ENCODE results near the gene ESR1.

ESR1 gene

DNA sequence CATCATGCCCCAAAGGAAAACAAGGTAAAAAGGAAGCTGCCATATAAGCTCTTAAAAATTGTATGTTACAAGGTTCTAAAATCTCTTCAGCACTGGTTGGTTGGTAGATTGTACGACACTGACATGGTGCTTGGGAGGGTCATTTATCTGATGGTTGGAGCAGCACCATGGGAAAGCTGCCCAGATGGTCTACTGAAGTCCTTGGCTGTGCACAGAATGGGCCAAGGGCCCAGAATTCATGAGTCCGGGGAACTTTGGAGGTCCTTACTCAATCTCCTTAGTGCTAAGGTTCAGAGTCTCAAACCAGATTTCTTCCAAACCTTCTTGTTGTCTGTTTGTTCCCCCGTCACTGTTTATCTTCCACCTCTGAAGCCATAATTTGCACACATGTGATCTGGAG lies 314.4 kb downstream of the ESR1 start:
- Histone ChIP-seq H3K27ac (no peak overlapping the region), H3K36me3 (peaks cover 86% of the 10 kb centered on the region), H3K4me3 (ENCODE audit: low read depth in 1 of 2, low read length in 1 of 2) (no peak overlapping the region), H3K9me3 (no peaks in the 10 kb centered on the region), H3K27me3 (no peaks in the 10 kb centered on the region), H3K4me1 (ENCODE audit: control insufficient read depth in 1 of 2, insufficient read depth in 1 of 2, low read depth in 1 of 2, low read length in 1 of 2) (no peaks in the 10 kb centered on the region)
- TF ChIP-seq, protein P1, sequence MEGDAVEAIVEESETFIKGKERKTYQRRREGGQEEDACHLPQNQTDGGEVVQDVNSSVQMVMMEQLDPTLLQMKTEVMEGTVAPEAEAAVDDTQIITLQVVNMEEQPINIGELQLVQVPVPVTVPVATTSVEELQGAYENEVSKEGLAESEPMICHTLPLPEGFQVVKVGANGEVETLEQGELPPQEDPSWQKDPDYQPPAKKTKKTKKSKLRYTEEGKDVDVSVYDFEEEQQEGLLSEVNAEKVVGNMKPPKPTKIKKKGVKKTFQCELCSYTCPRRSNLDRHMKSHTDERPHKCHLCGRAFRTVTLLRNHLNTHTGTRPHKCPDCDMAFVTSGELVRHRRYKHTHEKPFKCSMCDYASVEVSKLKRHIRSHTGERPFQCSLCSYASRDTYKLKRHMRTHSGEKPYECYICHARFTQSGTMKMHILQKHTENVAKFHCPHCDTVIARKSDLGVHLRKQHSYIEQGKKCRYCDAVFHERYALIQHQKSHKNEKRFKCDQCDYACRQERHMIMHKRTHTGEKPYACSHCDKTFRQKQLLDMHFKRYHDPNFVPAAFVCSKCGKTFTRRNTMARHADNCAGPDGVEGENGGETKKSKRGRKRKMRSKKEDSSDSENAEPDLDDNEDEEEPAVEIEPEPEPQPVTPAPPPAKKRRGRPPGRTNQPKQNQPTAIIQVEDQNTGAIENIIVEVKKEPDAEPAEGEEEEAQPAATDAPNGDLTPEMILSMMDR (IDR thresholded peaks at IDR 0.05), result no peak

DNA sequence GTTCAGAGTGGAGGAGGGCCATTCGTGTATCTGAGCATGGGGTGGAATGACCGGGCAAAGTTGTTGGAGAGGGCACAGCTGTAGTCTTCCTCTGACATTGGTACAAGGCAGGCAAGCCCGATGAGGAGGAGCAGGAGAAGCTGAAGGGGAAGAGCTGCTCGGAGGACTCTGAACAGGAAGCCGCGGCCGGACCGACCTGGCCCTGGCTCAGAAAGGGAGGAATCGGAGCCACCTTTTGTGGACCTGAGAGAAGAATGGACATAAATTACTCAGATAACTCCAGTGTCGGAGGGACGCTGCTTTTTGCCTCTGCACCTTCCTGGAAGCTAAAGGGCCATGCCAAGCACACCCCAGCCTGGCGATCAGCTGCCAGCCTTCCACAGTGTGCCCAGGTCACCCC lies 315.0 kb downstream of the ESR1 start:
- Histone ChIP-seq H3K27ac (no peak overlapping the region), H3K9me3 (no peaks in the 10 kb centered on the region), H3K4me1 (ENCODE audit: control insufficient read depth in 1 of 2, insufficient read depth in 1 of 2, low read depth in 1 of 2, low read length in 1 of 2) (no peaks in the 10 kb centered on the region), H3K36me3 (peaks cover 88% of the 10 kb centered on the region), H3K27me3 (no peaks in the 10 kb centered on the region), H3K4me3 (ENCODE audit: low read depth in 1 of 2, low read length in 1 of 2) (no peak overlapping the region)
- TF ChIP-seq, protein P1 (IDR thresholded peaks at IDR 0.05), result no peak

DNA sequence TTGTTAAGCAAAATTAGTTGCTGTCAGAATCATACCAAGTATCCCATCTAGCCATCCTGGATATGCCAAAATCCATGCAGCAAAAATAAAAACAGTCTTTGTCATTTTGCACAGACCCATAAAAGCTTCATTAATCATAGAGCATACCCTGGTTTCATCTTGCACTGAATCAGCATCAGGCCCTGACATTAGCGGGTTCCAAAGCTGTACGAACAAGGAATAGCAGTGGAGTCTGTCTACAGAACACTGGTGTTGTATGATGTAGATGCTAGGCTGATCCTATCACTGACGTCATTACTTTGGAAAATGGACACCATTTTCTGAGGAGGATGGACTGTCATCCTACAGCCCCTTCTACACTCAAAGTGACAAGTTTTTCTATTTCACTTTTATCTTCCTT lies 315.6 kb downstream of the ESR1 start:
- Histone ChIP-seq H3K27ac (no peak overlapping the region), H3K27me3 (no peaks in the 10 kb centered on the region), H3K9me3 (no peaks in the 10 kb centered on the region), H3K4me1 (ENCODE audit: control insufficient read depth in 1 of 2, insufficient read depth in 1 of 2, low read depth in 1 of 2, low read length in 1 of 2) (no peaks in the 10 kb centered on the region), H3K36me3 (peaks cover 95% of the 10 kb centered on the region), H3K4me3 (ENCODE audit: low read depth in 1 of 2, low read length in 1 of 2) (no peak overlapping the region)
- TF ChIP-seq, protein P1 (IDR thresholded peaks at IDR 0.05), result no peak

DNA sequence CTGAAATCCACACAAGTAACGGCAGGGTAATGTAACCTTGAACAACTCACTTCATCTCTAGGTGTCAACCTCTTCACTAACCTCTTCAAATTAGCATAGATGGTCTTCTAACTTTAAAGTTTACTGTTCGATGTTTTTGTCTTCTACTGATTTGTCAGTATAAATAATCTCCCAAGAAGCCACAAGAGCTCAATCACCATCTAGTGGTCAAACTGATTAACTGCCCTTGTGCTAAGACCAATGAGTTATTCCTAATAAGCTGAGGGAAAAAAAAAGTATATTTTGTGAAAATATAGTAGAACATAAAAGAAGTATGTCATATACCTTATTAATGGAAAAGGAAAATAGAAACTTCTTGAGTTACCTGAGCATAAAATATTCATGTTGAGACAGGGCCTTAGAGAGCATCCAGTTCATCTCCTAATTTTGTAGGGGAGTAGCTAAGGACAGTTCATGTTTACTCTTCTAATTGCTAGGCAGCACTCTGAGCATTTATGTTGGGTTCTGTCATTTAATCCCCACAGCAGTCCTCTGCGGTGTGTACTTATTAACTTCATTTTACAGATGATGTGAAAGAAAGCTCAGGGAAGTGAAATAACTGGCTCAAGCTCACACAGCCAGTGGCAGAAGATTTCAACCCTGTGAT lies 317.1 kb downstream of the ESR1 start:
- Histone ChIP-seq H3K4me3 (ENCODE audit: low read depth in 1 of 2, low read length in 1 of 2) (no peak overlapping the region), H3K9me3 (no peaks in the 10 kb centered on the region), H3K36me3 (peaks cover 95% of the 10 kb centered on the region), H3K27me3 (no peaks in the 10 kb centered on the region), H3K27ac (no peak overlapping the region), H3K4me1 (ENCODE audit: control insufficient read depth in 1 of 2, insufficient read depth in 1 of 2, low read depth in 1 of 2, low read length in 1 of 2) (no peaks in the 10 kb centered on the region)
- TF ChIP-seq, protein P1 (IDR thresholded peaks at IDR 0.05), result no peak

DNA sequence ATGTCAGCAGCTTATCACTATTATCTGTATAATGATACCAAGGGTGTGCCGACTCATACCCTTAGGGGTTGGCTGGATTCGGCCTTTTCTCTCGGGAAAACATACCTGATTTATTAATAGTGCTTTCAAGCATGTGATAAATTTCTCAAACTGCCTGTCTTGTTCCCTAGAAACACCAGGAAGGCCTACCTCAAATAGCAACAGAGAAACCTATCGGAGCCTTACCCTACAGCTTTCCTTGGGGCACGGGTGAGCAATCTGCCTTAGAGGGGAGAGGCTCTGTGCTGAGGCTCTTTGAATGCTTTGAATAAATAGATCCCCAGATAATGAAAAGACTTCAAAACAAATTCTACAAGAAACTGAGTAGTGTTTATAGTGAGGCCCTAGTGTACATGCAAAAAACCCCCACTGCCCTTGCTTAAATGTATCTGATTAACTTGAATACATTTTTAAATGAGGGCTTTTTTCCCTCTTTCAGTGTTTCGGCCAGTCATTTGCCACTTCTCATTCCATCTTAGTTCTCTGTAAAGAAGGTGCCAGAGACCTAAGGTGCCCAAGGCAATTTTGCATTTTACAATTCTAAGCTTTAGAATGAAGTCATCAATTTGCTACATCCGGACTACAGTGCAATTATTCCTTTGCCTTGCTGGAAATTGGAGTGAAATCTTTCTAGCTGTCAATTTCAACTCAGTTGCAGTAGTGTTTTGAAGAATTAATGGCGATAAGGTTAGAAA lies 320.1 kb downstream of the ESR1 start:
- H3K9me3 ChIP-seq, result no peaks in the 10 kb centered on the region
- H3K4me3 ChIP-seq (ENCODE audit: low read depth in 1 of 2, low read length in 1 of 2), result no peak overlapping the region
- H3K4me1 ChIP-seq (ENCODE audit: control insufficient read depth in 1 of 2, insufficient read depth in 1 of 2, low read depth in 1 of 2, low read length in 1 of 2), result no peaks in the 10 kb centered on the region
- H3K36me3 ChIP-seq, result peaks cover 95% of the 10 kb centered on the region
- H3K27me3 ChIP-seq, result no peaks in the 10 kb centered on the region
- no peak overlapping the region for H3K27ac ChIP-seq
- TF ChIP-seq, protein P1 (IDR thresholded peaks at IDR 0.05), result no peak
